Measurements from ENCODE around the gene TLL1. TPM values are rescaled to one million over a fixed set of nuclear protein-coding genes. Genes with fewer than 3 reads are reported as not detected.

The TLL1 gene
- total RNA-seq, 1 experiment from 2014 or later = 1.4 TPM

DNA sequence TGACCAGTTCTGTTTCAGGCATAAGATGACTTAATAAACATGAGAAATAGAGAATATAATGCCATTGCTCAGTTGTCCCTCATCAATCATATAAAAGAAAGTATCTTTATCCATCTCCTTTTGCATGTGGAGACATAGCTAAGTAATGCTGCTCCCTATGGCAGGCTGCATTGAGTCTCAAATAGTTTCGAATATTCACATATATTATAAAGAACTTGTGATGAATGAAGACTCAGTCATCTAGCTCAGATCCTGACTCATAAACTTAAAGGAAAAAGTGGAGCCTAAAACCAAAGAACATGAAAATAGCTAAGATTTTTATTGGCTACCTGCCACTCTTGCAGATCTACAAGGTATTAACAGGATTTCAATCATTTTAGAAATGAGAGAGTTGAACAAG is 11.7 kb upstream of the TLL1 start:
- Mint-ChIP-seq H3K4me3 (ENCODE audit: unreplicated experiment) (no peak overlapping the region), H3K36me3 (ENCODE audit: insufficient read depth, unreplicated experiment) (peaks cover 7% of the 10 kb centered on the region), H3K27me3 (ENCODE audit: insufficient read depth, unreplicated experiment) (no peaks in the 10 kb centered on the region), H3K9me3 (ENCODE audit: unreplicated experiment) (no peaks in the 10 kb centered on the region), H3K4me1 (ENCODE audit: insufficient read depth, unreplicated experiment) (no peaks in the 10 kb centered on the region), H3K27ac (ENCODE audit: low read depth, unreplicated experiment) (no peak overlapping the region)
- POLR2A ChIA-PET = interaction anchor here (1.9 to 2.5 kb wide), 2 partner anchors 10 to 12 kb away, joined by 6 to 13 read pairs; no protein-coding TSS in a partner anchor
- intact Hi-C loops (cut with micrococcal nuclease) = no loop called here
- no TSS peak for BruUV-seq (replicated peaks)
- TF ChIP-seq, protein P1, sequence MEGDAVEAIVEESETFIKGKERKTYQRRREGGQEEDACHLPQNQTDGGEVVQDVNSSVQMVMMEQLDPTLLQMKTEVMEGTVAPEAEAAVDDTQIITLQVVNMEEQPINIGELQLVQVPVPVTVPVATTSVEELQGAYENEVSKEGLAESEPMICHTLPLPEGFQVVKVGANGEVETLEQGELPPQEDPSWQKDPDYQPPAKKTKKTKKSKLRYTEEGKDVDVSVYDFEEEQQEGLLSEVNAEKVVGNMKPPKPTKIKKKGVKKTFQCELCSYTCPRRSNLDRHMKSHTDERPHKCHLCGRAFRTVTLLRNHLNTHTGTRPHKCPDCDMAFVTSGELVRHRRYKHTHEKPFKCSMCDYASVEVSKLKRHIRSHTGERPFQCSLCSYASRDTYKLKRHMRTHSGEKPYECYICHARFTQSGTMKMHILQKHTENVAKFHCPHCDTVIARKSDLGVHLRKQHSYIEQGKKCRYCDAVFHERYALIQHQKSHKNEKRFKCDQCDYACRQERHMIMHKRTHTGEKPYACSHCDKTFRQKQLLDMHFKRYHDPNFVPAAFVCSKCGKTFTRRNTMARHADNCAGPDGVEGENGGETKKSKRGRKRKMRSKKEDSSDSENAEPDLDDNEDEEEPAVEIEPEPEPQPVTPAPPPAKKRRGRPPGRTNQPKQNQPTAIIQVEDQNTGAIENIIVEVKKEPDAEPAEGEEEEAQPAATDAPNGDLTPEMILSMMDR (IDR thresholded peaks at IDR 0.05; ENCODE audit: unreplicated experiment) = no peak
- CTCF ChIA-PET = interaction anchor here (0.6 to 2.5 kb wide), 5 partner anchors 13 to 368 kb away, joined by 3 to 14 read pairs (median 4); no protein-coding TSS in a partner anchor
- DNase-seq (ENCODE audit: unreplicated experiment) = no peak

DNA sequence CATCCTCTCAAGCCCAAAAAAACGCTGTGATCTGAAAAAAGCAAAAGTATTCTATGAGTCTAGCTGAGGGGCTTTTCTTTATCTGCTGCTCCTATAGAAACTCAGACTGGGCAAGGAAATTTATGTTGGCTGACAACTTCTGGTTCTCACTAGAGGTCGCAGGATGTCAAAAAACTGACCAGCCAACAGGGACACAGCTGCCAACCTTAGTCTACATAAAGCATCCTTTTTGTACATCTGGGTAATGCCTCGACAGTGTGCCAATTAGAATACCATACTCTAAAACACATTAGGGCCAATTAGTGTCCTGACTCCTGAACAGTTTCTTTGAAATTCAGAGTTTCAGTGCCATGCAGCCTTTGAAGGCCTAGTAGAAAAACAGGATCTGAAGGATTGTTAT is 8.8 kb upstream of the TLL1 start:
- ChIA-PET CTCF (interaction anchor here (0.7 to 1.7 kb wide), 5 partner anchors 8 to 370 kb away, joined by 4 to 8 read pairs (median 5); no protein-coding TSS in a partner anchor), POLR2A (interaction anchor here (0.7 to 1.3 kb wide), 3 partner anchors 10 to 218 kb away, joined by 3 to 4 read pairs (median 4); no protein-coding TSS in a partner anchor)
- H3K27me3 Mint-ChIP-seq (ENCODE audit: insufficient read depth, unreplicated experiment) = no peaks in the 10 kb centered on the region
- no peak overlapping the region for H3K27ac Mint-ChIP-seq (ENCODE audit: low read depth, unreplicated experiment)
- H3K4me3 Mint-ChIP-seq (ENCODE audit: unreplicated experiment) = no peak overlapping the region
- TF ChIP-seq, protein P1 (IDR thresholded peaks at IDR 0.05; ENCODE audit: unreplicated experiment) = peak; percentile 22
- no TSS peak for BruUV-seq (replicated peaks)
- no peaks in the 10 kb centered on the region for H3K9me3 Mint-ChIP-seq (ENCODE audit: unreplicated experiment)
- DNase-seq (ENCODE audit: unreplicated experiment) = peak; percentile 39
- H3K36me3 Mint-ChIP-seq (ENCODE audit: insufficient read depth, unreplicated experiment) = no peaks in the 10 kb centered on the region
- intact Hi-C loops (cut with micrococcal nuclease) = loop anchor here (1.0 kb wide), 1 partner anchor 228 kb away; no protein-coding TSS in a partner anchor
- H3K4me1 Mint-ChIP-seq (ENCODE audit: insufficient read depth, unreplicated experiment) = no peaks in the 10 kb centered on the region

DNA sequence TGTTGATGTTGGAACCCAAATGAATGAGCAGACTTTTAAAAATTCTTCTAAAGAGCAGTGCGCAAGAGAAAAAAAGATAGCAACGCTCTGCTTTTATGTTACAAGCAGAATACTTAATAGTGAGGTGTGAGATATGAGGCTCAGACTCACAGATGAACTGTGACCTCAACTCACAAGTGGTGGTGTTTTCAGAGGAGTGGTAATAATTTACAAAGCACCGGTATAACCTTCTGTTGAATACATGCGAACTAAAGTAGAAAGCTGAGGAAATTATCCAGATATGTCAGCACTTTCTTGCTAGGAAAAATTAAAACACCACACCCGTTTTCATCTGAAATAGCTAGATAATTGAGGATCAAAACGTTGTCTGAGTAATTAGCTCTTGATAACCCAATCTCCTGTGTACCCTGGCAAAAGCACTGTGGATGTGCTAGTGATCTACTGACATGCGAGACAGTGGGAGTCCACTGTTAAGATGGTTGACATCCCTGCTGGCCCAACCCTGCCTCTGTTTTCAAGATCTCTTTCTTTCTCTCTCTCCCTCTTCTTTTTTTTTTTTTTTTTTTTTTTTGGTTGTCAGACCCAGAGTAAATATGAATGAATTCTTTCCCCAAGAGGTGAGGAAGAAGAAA is 6.9 kb upstream of the TLL1 start:
- DNase-seq (ENCODE audit: unreplicated experiment) = no peak
- BruUV-seq (replicated peaks) = no TSS peak
- no peak overlapping the region for H3K4me3 Mint-ChIP-seq (ENCODE audit: unreplicated experiment)
- no peaks in the 10 kb centered on the region for H3K4me1 Mint-ChIP-seq (ENCODE audit: insufficient read depth, unreplicated experiment)
- ChIA-PET POLR2A (interaction anchor here (0.6 to 1.8 kb wide), 5 partner anchors 8 to 225 kb away, joined by 3 to 7 read pairs (median 3); no protein-coding TSS in a partner anchor), CTCF (interaction anchor here (0.7 to 1.2 kb wide), 8 partner anchors 8 to 230 kb away, joined by 3 to 7 read pairs (median 4); no protein-coding TSS in a partner anchor)
- no peak overlapping the region for H3K27ac Mint-ChIP-seq (ENCODE audit: low read depth, unreplicated experiment)
- intact Hi-C loops (cut with micrococcal nuclease) = no loop called here
- TF ChIP-seq, protein P1 (IDR thresholded peaks at IDR 0.05; ENCODE audit: unreplicated experiment) = no peak
- no peaks in the 10 kb centered on the region for H3K36me3 Mint-ChIP-seq (ENCODE audit: insufficient read depth, unreplicated experiment)
- H3K27me3 Mint-ChIP-seq (ENCODE audit: insufficient read depth, unreplicated experiment) = no peaks in the 10 kb centered on the region
- H3K9me3 Mint-ChIP-seq (ENCODE audit: unreplicated experiment) = no peaks in the 10 kb centered on the region

DNA sequence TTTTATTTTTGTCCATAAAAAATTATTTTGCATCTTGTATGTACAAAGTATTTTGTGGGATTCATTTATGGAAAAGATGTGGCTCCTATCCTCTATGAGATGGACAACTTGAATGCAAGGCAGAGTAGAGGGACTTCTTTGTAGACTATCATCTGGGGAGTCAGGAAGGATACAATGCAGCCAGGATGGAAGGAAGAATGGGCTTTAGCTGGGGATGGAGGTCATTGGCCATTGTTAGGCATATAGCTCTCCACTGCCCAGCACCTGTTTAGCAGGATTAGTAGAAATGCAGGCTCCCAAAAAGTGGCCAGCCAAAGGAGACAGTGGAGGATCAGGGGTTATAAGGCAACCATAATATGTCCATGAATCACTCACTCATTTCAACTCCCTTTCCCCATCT is 5.1 kb upstream of the TLL1 start:
- ChIA-PET CTCF (interaction anchor here (1.2 to 2.2 kb wide), 5 partner anchors 12 to 726 kb away, joined by 3 to 9 read pairs (median 4); no protein-coding TSS in a partner anchor), POLR2A (interaction anchor here (1.0 kb wide), 1 partner anchor 148 kb away, joined by 3 read pairs; no protein-coding TSS in a partner anchor)
- no peaks in the 10 kb centered on the region for H3K36me3 Mint-ChIP-seq (ENCODE audit: insufficient read depth, unreplicated experiment)
- H3K4me1 Mint-ChIP-seq (ENCODE audit: insufficient read depth, unreplicated experiment) = peaks cover 15% of the 10 kb centered on the region
- BruUV-seq (replicated peaks) = no TSS peak
- intact Hi-C loops (cut with micrococcal nuclease) = no loop called here
- TF ChIP-seq, protein P1 (IDR thresholded peaks at IDR 0.05; ENCODE audit: unreplicated experiment) = no peak
- H3K27ac Mint-ChIP-seq (ENCODE audit: low read depth, unreplicated experiment) = no peak overlapping the region
- no peaks in the 10 kb centered on the region for H3K9me3 Mint-ChIP-seq (ENCODE audit: unreplicated experiment)
- H3K27me3 Mint-ChIP-seq (ENCODE audit: insufficient read depth, unreplicated experiment) = no peaks in the 10 kb centered on the region
- no peak overlapping the region for H3K4me3 Mint-ChIP-seq (ENCODE audit: unreplicated experiment)
- no peak for DNase-seq (ENCODE audit: unreplicated experiment)
